Astrocyte (in vitro differentiated cells and primary cell): ENCODE results near the gene FRMD5. TPM values are rescaled to one million over a fixed set of nuclear protein-coding genes. Genes with fewer than 3 reads are reported as not detected.

Experiments used
- DNase-seq: peaks from one replicate; pipeline ENCODE4 v3.0.0-alpha.2; 2010; ENCODE audit warnings: low read depth
- FAIRE-seq: peaks from 2 replicates; lab custom pipeline; 2011; peaks lifted over from hg19 to GRCh38; lab: Jason Lieb, UNC
- H2AFZ ChIP-seq: 2 replicates; pipeline ENCODE4 v1.6.0; 2012; ENCODE audit warnings: low read depth, low read length, inconsistent platforms
- H3K27ac ChIP-seq: 2 replicates; pipeline ENCODE4 v1.5.1; 2011; ENCODE audit warnings: low read depth, low read length, inconsistent platforms
- H3K27me3 ChIP-seq: 2 replicates; pipeline ENCODE4 v1.6.0; 2011; ENCODE audit warnings: low read length, inconsistent platforms; ENCODE audit not compliant: insufficient read depth
- H3K36me3 ChIP-seq: 2 replicates; pipeline ENCODE4 v1.5.1; 2011; ENCODE audit warnings: low read length, inconsistent platforms; ENCODE audit not compliant: insufficient read depth
- H3K4me1 ChIP-seq: 2 replicates; pipeline ENCODE4 v1.5.1; 2011; ENCODE audit warnings: low read length, inconsistent platforms; ENCODE audit not compliant: insufficient read depth
- H3K4me2 ChIP-seq: 2 replicates; pipeline ENCODE4 v1.6.0; 2012; ENCODE audit warnings: low read length, inconsistent platforms
- H3K4me3 ChIP-seq: 2 replicates; pipeline ENCODE4 v1.5.1; 2011; ENCODE audit warnings: low read depth, mild to moderate bottlenecking, low read length, inconsistent platforms; ENCODE audit not compliant: insufficient read depth
- H3K79me2 ChIP-seq: 2 replicates; pipeline ENCODE4 v1.6.0; 2012; ENCODE audit warnings: mild to moderate bottlenecking, low read length, inconsistent platforms; ENCODE audit not compliant: insufficient read depth
- H3K9ac ChIP-seq: 2 replicates; pipeline ENCODE4 v1.6.0; 2012; ENCODE audit warnings: mild to moderate bottlenecking, low read length, inconsistent platforms
- H3K9me3 ChIP-seq: 2 replicates; pipeline ENCODE4 v1.5.1; 2012; ENCODE audit warnings: low read depth, mild to moderate bottlenecking, low read length, inconsistent platforms; ENCODE audit not compliant: insufficient read depth
- H4K20me1 ChIP-seq: 2 replicates; pipeline ENCODE4 v1.6.0; 2012; ENCODE audit warnings: low read length, inconsistent platforms; ENCODE audit not compliant: insufficient read depth
- H3K27ac Mint-ChIP-seq: one replicate; pipeline ENCODE4 v1.8.0; 2021; ENCODE audit warnings: mild to moderate bottlenecking, mixed read lengths; ENCODE audit not compliant: unreplicated experiment
- H3K27me3 Mint-ChIP-seq: one replicate; pipeline ENCODE4 v1.8.0; 2021; ENCODE audit warnings: low read depth, mixed read lengths; ENCODE audit not compliant: unreplicated experiment
- H3K36me3 Mint-ChIP-seq: one replicate; pipeline ENCODE4 v1.8.0; 2021; ENCODE audit warnings: low read depth, mixed read lengths; ENCODE audit not compliant: unreplicated experiment
- H3K4me1 Mint-ChIP-seq: one replicate; pipeline ENCODE4 v1.8.0; 2021; ENCODE audit warnings: low read depth, mixed read lengths; ENCODE audit not compliant: unreplicated experiment
- H3K4me3 Mint-ChIP-seq: one replicate; pipeline ENCODE4 v1.8.0; 2021; ENCODE audit warnings: mild to moderate bottlenecking, moderate library complexity, mixed read lengths; ENCODE audit not compliant: unreplicated experiment
- H3K9me3 Mint-ChIP-seq: one replicate; pipeline ENCODE4 v1.8.0; 2021; ENCODE audit warnings: mild to moderate bottlenecking, mixed read lengths; ENCODE audit not compliant: unreplicated experiment
- EZH2 ChIP-seq: IDR thresholded peaks from 2 replicates; pipeline ENCODE4 v1.6.1; 2012; ENCODE audit warnings: mild to moderate bottlenecking, low read length, inconsistent platforms; ENCODE audit not compliant: insufficient read depth
- total RNA-seq: library from RNA; stranded (reverse); gene quantifications from 2 replicates; pipeline ENCODE4 v1.2.1, GENCODE V29; 2021
- TF ChIP-seq, protein P1 (sequence below): IDR thresholded peaks from 2 replicates; pipeline ENCODE4 v1.5.1; 2011; ENCODE audit warnings: low read depth, mild to moderate bottlenecking, inconsistent platforms, low read length, moderate library complexity; ENCODE audit not compliant: insufficient read depth

FRMD5 gene
- total RNA-seq, 1 donor from 2014 or later: 19.6 TPM

DNA sequence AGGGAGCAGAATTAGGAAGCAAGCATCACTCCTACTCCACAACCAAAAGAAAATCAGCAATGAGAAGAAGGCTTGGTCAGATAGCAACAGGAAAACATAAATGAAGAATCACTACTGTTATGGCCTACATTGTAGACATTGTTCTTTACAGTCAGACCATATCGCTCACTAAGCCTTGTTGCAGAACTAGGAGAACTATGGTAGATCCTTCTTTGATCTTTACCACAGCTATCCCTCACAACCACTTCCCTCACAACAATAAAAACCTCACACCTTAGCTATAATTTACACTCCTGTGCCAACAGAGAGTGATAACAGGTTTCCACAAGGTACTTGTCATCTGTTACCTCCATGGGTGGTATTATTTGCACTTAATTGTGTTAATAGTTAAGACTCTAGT lies 241.7 kb downstream of the FRMD5 start:
- Histone ChIP-seq H3K79me2 (peaks cover 44% of the 10 kb centered on the region), H4K20me1 (peaks cover 45% of the 10 kb centered on the region), H3K9me3 (no peaks in the 10 kb centered on the region), H3K4me1 (peaks cover 16% of the 10 kb centered on the region), H3K36me3 (no peaks in the 10 kb centered on the region), H3K4me2 (no peak overlapping the region), H3K27ac (no peak overlapping the region), H3K9ac (no peak overlapping the region), H2AFZ (no peak overlapping the region), H3K27me3 (no peaks in the 10 kb centered on the region), H3K4me3 (no peak overlapping the region)
- Mint-ChIP-seq H3K27me3 (no peaks in the 10 kb centered on the region), H3K4me3 (no peak overlapping the region), H3K27ac (no peak overlapping the region), H3K9me3 (no peaks in the 10 kb centered on the region), H3K4me1 (peaks cover 12% of the 10 kb centered on the region), H3K36me3 (peaks cover 2% of the 10 kb centered on the region)
- DNase-seq: no peak
- no peak for FAIRE-seq
- no peak for TF ChIP-seq EZH2
- TF ChIP-seq, protein P1, sequence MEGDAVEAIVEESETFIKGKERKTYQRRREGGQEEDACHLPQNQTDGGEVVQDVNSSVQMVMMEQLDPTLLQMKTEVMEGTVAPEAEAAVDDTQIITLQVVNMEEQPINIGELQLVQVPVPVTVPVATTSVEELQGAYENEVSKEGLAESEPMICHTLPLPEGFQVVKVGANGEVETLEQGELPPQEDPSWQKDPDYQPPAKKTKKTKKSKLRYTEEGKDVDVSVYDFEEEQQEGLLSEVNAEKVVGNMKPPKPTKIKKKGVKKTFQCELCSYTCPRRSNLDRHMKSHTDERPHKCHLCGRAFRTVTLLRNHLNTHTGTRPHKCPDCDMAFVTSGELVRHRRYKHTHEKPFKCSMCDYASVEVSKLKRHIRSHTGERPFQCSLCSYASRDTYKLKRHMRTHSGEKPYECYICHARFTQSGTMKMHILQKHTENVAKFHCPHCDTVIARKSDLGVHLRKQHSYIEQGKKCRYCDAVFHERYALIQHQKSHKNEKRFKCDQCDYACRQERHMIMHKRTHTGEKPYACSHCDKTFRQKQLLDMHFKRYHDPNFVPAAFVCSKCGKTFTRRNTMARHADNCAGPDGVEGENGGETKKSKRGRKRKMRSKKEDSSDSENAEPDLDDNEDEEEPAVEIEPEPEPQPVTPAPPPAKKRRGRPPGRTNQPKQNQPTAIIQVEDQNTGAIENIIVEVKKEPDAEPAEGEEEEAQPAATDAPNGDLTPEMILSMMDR: no peak

DNA sequence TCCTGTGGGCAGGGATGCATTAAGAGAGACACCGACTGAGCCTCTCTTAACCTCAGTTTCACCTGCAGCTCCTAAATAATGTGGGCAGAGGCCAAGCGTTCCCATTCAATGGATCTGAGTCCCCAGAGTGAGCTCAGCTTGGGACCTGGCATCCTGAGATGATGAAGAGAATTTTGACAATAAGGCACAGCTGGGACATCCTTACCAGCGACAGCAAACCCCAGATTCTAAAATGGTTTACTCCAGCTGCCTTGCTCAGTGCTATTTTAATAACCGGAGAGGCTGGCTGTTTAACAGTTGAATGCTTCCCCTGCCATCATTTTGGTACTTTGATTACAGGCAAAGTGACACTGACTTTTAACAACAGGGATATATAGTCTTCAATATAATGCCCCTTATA lies 244.5 kb downstream of the FRMD5 start:
- Mint-ChIP-seq H3K9me3 (no peaks in the 10 kb centered on the region), H3K27ac (no peak overlapping the region), H3K4me1 (peaks cover 5% of the 10 kb centered on the region), H3K36me3 (peaks cover 2% of the 10 kb centered on the region), H3K27me3 (no peaks in the 10 kb centered on the region), H3K4me3 (no peak overlapping the region)
- Histone ChIP-seq H3K4me3 (no peak overlapping the region), H3K4me1 (peaks cover 8% of the 10 kb centered on the region), H4K20me1 (peaks cover 50% of the 10 kb centered on the region), H3K79me2 (peaks cover 34% of the 10 kb centered on the region), H3K27ac (no peak overlapping the region), H3K9ac (no peak overlapping the region), H3K4me2 (no peak overlapping the region), H3K27me3 (no peaks in the 10 kb centered on the region), H2AFZ (no peak overlapping the region), H3K36me3 (no peaks in the 10 kb centered on the region), H3K9me3 (no peaks in the 10 kb centered on the region)
- DNase-seq (no peak), FAIRE-seq (no peak)
- no peak for TF ChIP-seq EZH2
- TF ChIP-seq, protein P1: no peak

DNA sequence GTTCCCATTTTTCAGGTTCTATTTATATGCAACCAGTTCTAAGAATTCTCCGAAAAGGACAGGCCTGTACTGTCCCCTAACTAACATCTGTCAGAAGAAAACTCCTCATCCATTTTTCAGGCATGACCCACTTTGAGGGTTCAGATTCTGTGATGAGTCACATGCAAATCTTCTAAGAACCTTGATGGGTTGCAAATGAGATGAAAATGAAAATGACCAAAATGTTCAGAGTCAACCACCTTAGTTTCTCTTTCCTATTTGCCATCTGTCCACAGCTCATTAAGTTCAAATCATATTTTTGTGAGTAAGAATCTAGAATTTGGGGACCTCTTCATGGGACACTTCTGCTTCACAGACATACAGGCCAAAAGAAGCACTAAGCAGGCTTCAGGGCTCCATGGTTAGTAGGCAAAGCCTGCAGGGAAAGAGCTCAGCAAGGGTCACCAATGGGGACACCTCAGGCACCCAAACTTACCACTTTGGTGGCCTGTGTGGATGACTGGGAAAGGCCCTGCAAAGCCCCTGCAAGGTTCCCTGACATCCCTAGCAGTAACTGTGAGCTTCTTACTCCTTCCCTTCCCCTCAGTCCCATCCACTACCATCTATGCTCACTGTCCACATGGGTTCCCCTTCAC lies 246.3 kb downstream of the FRMD5 start:
- FAIRE-seq (peak; percentile 29), DNase-seq (peak; percentile 25)
- Mint-ChIP-seq H3K27me3 (no peaks in the 10 kb centered on the region), H3K4me3 (no peak overlapping the region), H3K36me3 (peaks cover 2% of the 10 kb centered on the region), H3K27ac (no peak overlapping the region), H3K4me1 (peaks cover 5% of the 10 kb centered on the region), H3K9me3 (no peaks in the 10 kb centered on the region)
- H3K27ac ChIP-seq: no peak overlapping the region
- H3K4me2 ChIP-seq: no peak overlapping the region
- no peak overlapping the region for H2AFZ ChIP-seq
- TF ChIP-seq EZH2: no peak
- TF ChIP-seq, protein P1: no peak
- no peaks in the 10 kb centered on the region for H3K36me3 ChIP-seq
- H3K4me3 ChIP-seq: no peak overlapping the region
- H3K9me3 ChIP-seq: no peaks in the 10 kb centered on the region
- no peaks in the 10 kb centered on the region for H3K27me3 ChIP-seq
- H3K4me1 ChIP-seq: peaks cover under 1% of the 10 kb centered on the region
- H3K79me2 ChIP-seq: peaks cover 35% of the 10 kb centered on the region
- H3K9ac ChIP-seq: no peak overlapping the region
- H4K20me1 ChIP-seq: peaks cover 35% of the 10 kb centered on the region
